Measurements from ENCODE around the gene MEIOSIN.
"Not testable (repeated sequence)": the region's sequence is repeated elsewhere in the genome, so short reads cannot be mapped to it uniquely, and the experiment has no call there.

DNA sequence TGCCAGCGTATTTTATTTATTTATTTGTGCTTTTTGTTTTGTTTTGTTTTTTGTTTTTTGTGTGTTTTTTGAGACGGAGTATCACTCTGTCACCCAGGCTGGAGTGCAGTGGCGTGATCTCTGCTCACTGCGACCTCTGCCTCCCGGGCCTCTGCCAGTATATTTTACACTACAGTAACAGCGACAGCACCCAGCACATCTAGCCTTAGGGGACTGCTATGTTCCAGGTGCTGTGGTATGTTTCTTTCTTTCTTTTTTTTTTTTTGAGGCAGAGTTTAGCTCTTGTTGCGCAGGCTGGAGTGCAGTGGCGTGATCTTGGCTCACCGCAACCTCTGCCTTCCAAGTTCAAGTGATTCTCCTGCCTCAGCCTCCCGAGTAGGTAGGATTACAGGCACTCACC, 18.2 kb downstream of the MEIOSIN start:
- TF ChIP-seq, protein P1, sequence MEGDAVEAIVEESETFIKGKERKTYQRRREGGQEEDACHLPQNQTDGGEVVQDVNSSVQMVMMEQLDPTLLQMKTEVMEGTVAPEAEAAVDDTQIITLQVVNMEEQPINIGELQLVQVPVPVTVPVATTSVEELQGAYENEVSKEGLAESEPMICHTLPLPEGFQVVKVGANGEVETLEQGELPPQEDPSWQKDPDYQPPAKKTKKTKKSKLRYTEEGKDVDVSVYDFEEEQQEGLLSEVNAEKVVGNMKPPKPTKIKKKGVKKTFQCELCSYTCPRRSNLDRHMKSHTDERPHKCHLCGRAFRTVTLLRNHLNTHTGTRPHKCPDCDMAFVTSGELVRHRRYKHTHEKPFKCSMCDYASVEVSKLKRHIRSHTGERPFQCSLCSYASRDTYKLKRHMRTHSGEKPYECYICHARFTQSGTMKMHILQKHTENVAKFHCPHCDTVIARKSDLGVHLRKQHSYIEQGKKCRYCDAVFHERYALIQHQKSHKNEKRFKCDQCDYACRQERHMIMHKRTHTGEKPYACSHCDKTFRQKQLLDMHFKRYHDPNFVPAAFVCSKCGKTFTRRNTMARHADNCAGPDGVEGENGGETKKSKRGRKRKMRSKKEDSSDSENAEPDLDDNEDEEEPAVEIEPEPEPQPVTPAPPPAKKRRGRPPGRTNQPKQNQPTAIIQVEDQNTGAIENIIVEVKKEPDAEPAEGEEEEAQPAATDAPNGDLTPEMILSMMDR (IDR thresholded peaks at IDR 0.05; ENCODE audit: borderline replicate concordance, extremely low read depth, low read length, poor library complexity, severe bottlenecking): not testable (repeated sequence)
- not testable (repeated sequence) for TF ChIP-seq EZH2 (IDR thresholded peaks at IDR 0.05; ENCODE audit: borderline replicate concordance, low read depth, low read length, severe bottlenecking)
